ENCODE data around the gene ROR2. TPM values are rescaled to one million over a fixed set of nuclear protein-coding genes. Genes with fewer than 3 reads are reported as not detected.

ROR2 gene
- total RNA-seq, 4 donors from 2014 or later, result 35.6 to 67.6 (median 50.6) TPM

- TF ChIP-seq POLR2A (IDR thresholded peaks at IDR 0.05), result no peak
- TF ChIP-seq, protein P1, sequence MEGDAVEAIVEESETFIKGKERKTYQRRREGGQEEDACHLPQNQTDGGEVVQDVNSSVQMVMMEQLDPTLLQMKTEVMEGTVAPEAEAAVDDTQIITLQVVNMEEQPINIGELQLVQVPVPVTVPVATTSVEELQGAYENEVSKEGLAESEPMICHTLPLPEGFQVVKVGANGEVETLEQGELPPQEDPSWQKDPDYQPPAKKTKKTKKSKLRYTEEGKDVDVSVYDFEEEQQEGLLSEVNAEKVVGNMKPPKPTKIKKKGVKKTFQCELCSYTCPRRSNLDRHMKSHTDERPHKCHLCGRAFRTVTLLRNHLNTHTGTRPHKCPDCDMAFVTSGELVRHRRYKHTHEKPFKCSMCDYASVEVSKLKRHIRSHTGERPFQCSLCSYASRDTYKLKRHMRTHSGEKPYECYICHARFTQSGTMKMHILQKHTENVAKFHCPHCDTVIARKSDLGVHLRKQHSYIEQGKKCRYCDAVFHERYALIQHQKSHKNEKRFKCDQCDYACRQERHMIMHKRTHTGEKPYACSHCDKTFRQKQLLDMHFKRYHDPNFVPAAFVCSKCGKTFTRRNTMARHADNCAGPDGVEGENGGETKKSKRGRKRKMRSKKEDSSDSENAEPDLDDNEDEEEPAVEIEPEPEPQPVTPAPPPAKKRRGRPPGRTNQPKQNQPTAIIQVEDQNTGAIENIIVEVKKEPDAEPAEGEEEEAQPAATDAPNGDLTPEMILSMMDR (IDR thresholded peaks at IDR 0.05), result no peak
- Histone ChIP-seq H3K27ac (peak overlapping the region; percentile 78 to 79), H3K4me1 (peaks cover 6 to 25% of the 10 kb centered on the region in 2 donors), H3K27me3 (no peaks in the 10 kb centered on the region), H3K9me3 (no peaks in the 10 kb centered on the region), H3K4me3 (no peak overlapping the region), H3K36me3 (no peaks in the 10 kb centered on the region)
- intact Hi-C loops (cut with DNase I; ENCODE audit: low total_unique reads), result no loop called here
- DNase-seq, result no peak
These were observed 107.5 kb downstream of the ROR2 start for GRCh38 chr9:91842358-91843049.

- TF ChIP-seq, protein P1 (IDR thresholded peaks at IDR 0.05), result no peak
- TF ChIP-seq POLR2A (IDR thresholded peaks at IDR 0.05), result no peak
- H3K36me3 ChIP-seq, result no peaks in the 10 kb centered on the region
- no peaks in the 10 kb centered on the region for H3K9me3 ChIP-seq
- intact Hi-C loops (cut with DNase I; ENCODE audit: low total_unique reads), result no loop called here
- peaks cover 13 to 29% of the 10 kb centered on the region in 2 donors for H3K4me1 ChIP-seq
- DNase-seq, result no peak
- H3K27me3 ChIP-seq, result no peaks in the 10 kb centered on the region
- peak overlapping the region in 1 of 2 donors; percentile 0 for H3K27ac ChIP-seq
- no peak overlapping the region for H3K4me3 ChIP-seq
These were observed 108.4 kb downstream of the ROR2 start for GRCh38 chr9:91841591-91841990.

- Histone ChIP-seq H3K4me1 (peaks cover 13 to 29% of the 10 kb centered on the region in 2 donors), H3K27ac (no peak overlapping the region), H3K9me3 (no peaks in the 10 kb centered on the region), H3K27me3 (no peaks in the 10 kb centered on the region), H3K4me3 (no peak overlapping the region), H3K36me3 (no peaks in the 10 kb centered on the region)
- TF ChIP-seq, protein P1 (IDR thresholded peaks at IDR 0.05), result no peak
- TF ChIP-seq POLR2A (IDR thresholded peaks at IDR 0.05), result no peak
- DNase-seq, result no peak
- intact Hi-C loops (cut with DNase I; ENCODE audit: low total_unique reads), result no loop called here
These were observed 109.1 kb downstream of the ROR2 start for GRCh38 chr9:91840882-91841281.

DNA sequence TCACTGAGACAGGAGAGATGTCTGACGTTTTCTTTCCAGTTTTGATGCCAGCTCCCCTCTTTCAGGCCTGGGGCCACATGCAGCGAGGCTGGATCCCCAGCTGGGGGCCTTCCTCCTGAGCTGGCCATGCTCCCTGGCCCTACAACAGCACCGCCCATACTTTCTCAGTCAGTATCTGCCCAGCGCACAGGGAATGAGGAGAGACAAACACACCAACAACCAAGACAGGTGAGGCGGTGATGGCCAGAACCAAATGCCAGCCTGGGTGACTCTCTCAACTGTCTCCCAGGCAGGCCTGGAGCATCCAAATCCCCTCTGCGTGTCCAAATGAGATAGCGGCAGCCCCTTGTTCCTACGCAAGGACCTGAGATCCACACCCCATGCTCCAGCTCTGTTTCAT lies 109.6 kb downstream of the ROR2 start:
- H3K27me3 ChIP-seq, result no peaks in the 10 kb centered on the region
- H3K4me1 ChIP-seq, result peaks cover 13 to 29% of the 10 kb centered on the region in 2 donors
- no peaks in the 10 kb centered on the region for H3K9me3 ChIP-seq
- H3K27ac ChIP-seq, result no peak overlapping the region
- intact Hi-C loops (cut with DNase I; ENCODE audit: low total_unique reads), result no loop called here
- DNase-seq, result no peak
- no peaks in the 10 kb centered on the region for H3K36me3 ChIP-seq
- TF ChIP-seq, protein P1 (IDR thresholded peaks at IDR 0.05), result no peak
- no peak for TF ChIP-seq POLR2A (IDR thresholded peaks at IDR 0.05)
- H3K4me3 ChIP-seq, result no peak overlapping the region

- Histone ChIP-seq H3K4me1 (peaks cover 13 to 30% of the 10 kb centered on the region in 2 donors), H3K27ac (peak overlapping the region in 1 of 2 donors; percentile 30)
These were observed 110.0 kb downstream of the ROR2 start for GRCh38 chr9:91839926-91840465.

More at GRCh38 chr9:91839926-91840465, 110.0 kb downstream of the ROR2 start:
- Histone ChIP-seq H3K9me3 (no peaks in the 10 kb centered on the region), H3K4me3 (no peak overlapping the region), H3K36me3 (no peaks in the 10 kb centered on the region), H3K27me3 (no peaks in the 10 kb centered on the region)
- no peak for DNase-seq
- TF ChIP-seq POLR2A (IDR thresholded peaks at IDR 0.05), result no peak
- TF ChIP-seq, protein P1 (IDR thresholded peaks at IDR 0.05), result no peak
- intact Hi-C loops (cut with DNase I; ENCODE audit: low total_unique reads), result no loop called here

Measured in uterus (tissue), 4 donors.